ENCODE results near the gene HYCC1.

- TF ChIP-seq RAD21 (IDR thresholded peaks at IDR 0.05; ENCODE audit: low read depth), result no peak
- TF ChIP-seq, protein P1, sequence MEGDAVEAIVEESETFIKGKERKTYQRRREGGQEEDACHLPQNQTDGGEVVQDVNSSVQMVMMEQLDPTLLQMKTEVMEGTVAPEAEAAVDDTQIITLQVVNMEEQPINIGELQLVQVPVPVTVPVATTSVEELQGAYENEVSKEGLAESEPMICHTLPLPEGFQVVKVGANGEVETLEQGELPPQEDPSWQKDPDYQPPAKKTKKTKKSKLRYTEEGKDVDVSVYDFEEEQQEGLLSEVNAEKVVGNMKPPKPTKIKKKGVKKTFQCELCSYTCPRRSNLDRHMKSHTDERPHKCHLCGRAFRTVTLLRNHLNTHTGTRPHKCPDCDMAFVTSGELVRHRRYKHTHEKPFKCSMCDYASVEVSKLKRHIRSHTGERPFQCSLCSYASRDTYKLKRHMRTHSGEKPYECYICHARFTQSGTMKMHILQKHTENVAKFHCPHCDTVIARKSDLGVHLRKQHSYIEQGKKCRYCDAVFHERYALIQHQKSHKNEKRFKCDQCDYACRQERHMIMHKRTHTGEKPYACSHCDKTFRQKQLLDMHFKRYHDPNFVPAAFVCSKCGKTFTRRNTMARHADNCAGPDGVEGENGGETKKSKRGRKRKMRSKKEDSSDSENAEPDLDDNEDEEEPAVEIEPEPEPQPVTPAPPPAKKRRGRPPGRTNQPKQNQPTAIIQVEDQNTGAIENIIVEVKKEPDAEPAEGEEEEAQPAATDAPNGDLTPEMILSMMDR (IDR thresholded peaks at IDR 0.05 in 2 of 3, conservative IDR thresholded peaks at IDR 0.05 in 1 of 3; ENCODE audit: borderline replicate concordance in 1 of 3, insufficient read depth in 1 of 3, low read depth in 2 of 3, low read length in 2 of 3), result no peak
- TF ChIP-seq SIN3A (IDR thresholded peaks at IDR 0.05; ENCODE audit: low read depth), result no peak
- TF ChIP-seq CEBPB (IDR thresholded peaks at IDR 0.05; ENCODE audit: low read depth), result no peak
- TF ChIP-seq, protein P2, sequence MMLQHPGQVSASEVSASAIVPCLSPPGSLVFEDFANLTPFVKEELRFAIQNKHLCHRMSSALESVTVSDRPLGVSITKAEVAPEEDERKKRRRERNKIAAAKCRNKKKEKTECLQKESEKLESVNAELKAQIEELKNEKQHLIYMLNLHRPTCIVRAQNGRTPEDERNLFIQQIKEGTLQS (IDR thresholded peaks at IDR 0.05), result no peak
- TF ChIP-seq EGR1 (IDR thresholded peaks at IDR 0.05; ENCODE audit: low read depth), result no peak
- TF ChIP-seq, protein P3, sequence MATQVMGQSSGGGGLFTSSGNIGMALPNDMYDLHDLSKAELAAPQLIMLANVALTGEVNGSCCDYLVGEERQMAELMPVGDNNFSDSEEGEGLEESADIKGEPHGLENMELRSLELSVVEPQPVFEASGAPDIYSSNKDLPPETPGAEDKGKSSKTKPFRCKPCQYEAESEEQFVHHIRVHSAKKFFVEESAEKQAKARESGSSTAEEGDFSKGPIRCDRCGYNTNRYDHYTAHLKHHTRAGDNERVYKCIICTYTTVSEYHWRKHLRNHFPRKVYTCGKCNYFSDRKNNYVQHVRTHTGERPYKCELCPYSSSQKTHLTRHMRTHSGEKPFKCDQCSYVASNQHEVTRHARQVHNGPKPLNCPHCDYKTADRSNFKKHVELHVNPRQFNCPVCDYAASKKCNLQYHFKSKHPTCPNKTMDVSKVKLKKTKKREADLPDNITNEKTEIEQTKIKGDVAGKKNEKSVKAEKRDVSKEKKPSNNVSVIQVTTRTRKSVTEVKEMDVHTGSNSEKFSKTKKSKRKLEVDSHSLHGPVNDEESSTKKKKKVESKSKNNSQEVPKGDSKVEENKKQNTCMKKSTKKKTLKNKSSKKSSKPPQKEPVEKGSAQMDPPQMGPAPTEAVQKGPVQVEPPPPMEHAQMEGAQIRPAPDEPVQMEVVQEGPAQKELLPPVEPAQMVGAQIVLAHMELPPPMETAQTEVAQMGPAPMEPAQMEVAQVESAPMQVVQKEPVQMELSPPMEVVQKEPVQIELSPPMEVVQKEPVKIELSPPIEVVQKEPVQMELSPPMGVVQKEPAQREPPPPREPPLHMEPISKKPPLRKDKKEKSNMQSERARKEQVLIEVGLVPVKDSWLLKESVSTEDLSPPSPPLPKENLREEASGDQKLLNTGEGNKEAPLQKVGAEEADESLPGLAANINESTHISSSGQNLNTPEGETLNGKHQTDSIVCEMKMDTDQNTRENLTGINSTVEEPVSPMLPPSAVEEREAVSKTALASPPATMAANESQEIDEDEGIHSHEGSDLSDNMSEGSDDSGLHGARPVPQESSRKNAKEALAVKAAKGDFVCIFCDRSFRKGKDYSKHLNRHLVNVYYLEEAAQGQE (IDR thresholded peaks at IDR 0.05; ENCODE audit: low read depth), result no peak
- no peak for TF ChIP-seq EZH2phosphoT487 (IDR thresholded peaks at IDR 0.05; ENCODE audit: borderline replicate concordance)
- TF ChIP-seq YY1 (IDR thresholded peaks at IDR 0.05; ENCODE audit: extremely low read depth, insufficient replicate concordance, low read depth, low read length), result no peak
- no peak for TF ChIP-seq SRF (IDR thresholded peaks at IDR 0.05; ENCODE audit: low read depth)
- TF ChIP-seq EZH2 (IDR thresholded peaks at IDR 0.05), result no peak
- no peak for TF ChIP-seq POLR2A (IDR thresholded peaks at IDR 0.05; ENCODE audit: borderline replicate concordance, extremely low read depth, insufficient read depth, insufficient read length)
- TF ChIP-seq SP1 (IDR thresholded peaks at IDR 0.05; ENCODE audit: low read depth), result no peak
These were observed 1.7 kb downstream of the HYCC1 start for GRCh38 chr7:23012186-23012585.
